ENCODE data around the gene SLC12A8.

- TF ChIP-seq POLR2AphosphoS5 (IDR thresholded peaks at IDR 0.05; ENCODE audit: low read depth, low read length): no peak
- no peak for TF ChIP-seq RAD21 (IDR thresholded peaks at IDR 0.05; ENCODE audit: low read length)
- TF ChIP-seq MEF2A (IDR thresholded peaks at IDR 0.05; ENCODE audit: borderline replicate concordance, low read depth): no peak
- no peak for TF ChIP-seq EP300 (IDR thresholded peaks at IDR 0.05; ENCODE audit: borderline replicate concordance in 1 of 2, low read depth in 1 of 2, low read length in 1 of 2)
- TF ChIP-seq USF1 (IDR thresholded peaks at IDR 0.05; ENCODE audit: borderline replicate concordance, low read depth): no peak
- no peak for TF ChIP-seq CTCF (IDR thresholded peaks at IDR 0.05)
- no peak for TF ChIP-seq REST (IDR thresholded peaks at IDR 0.05; ENCODE audit: low read depth, low read length)
Observed at GRCh38 chr3:125136515-125136914, 76.0 kb downstream of the SLC12A8 start.

Data from SK-N-SH (cell line).